ENCODE data around the gene C2CD4A.

C2CD4A gene

DNA sequence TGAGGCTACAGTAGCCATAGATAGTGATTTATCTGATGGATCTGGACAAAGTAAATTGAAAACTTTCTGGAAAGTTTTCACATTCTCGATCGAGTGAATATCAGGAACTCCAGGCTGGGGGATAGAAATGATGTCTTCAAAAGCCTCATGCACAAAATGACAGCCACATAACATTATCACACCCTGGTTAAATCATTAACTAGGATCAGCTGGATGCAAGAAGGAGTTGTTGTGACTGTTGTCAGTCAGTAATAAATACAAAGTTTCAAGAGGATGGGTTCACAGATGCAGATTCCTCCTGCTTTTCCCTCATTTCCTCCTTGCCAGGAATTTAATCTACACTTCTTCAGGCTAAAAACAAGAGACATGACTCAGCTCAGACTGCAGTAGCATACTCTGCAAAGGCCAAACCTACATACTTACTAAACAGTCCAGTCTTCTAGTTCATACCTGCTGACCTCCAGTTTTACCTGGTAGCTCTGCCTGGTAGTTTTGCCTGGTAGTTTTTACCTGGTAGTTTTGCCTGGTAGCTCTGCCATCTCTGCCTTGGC, 40.9 kb downstream of the C2CD4A start:
- Histone ChIP-seq H3K36me3 (no peaks in the 10 kb centered on the region), H3K27ac (no peak overlapping the region), H3K27me3 (ENCODE audit: insufficient read depth, low read depth, severe bottlenecking) (no peaks in the 10 kb centered on the region), H3K4me3 (ENCODE audit: low read depth, low read length) (no peak overlapping the region), H3K9me3 (ENCODE audit: severe bottlenecking) (no peaks in the 10 kb centered on the region)
- TF ChIP-seq, protein P1, sequence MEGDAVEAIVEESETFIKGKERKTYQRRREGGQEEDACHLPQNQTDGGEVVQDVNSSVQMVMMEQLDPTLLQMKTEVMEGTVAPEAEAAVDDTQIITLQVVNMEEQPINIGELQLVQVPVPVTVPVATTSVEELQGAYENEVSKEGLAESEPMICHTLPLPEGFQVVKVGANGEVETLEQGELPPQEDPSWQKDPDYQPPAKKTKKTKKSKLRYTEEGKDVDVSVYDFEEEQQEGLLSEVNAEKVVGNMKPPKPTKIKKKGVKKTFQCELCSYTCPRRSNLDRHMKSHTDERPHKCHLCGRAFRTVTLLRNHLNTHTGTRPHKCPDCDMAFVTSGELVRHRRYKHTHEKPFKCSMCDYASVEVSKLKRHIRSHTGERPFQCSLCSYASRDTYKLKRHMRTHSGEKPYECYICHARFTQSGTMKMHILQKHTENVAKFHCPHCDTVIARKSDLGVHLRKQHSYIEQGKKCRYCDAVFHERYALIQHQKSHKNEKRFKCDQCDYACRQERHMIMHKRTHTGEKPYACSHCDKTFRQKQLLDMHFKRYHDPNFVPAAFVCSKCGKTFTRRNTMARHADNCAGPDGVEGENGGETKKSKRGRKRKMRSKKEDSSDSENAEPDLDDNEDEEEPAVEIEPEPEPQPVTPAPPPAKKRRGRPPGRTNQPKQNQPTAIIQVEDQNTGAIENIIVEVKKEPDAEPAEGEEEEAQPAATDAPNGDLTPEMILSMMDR (IDR thresholded peaks at IDR 0.05; ENCODE audit: low read depth, low read length), result no peak
- DNase-seq, result no peak

DNA sequence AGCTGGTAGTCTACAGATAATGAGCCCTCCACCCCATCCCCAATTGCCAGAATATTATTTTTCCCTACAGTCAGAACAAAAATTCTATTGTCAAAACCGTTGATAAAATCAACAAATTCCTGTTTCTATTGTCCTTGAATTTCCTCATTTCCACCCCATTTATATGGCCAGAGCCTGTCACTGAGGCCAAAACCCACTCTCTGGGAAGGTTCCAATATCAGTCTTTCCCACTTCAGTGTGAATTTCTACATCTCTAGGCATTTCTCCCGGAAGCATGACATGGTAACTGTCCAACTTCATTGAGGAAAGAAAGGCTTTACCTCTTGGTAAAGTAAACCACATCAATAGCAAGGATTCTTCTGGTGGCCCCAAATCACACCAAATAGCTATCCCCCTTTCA, 41.6 kb downstream of the C2CD4A start:
- H3K9me3 ChIP-seq (ENCODE audit: severe bottlenecking), result no peaks in the 10 kb centered on the region

DNA sequence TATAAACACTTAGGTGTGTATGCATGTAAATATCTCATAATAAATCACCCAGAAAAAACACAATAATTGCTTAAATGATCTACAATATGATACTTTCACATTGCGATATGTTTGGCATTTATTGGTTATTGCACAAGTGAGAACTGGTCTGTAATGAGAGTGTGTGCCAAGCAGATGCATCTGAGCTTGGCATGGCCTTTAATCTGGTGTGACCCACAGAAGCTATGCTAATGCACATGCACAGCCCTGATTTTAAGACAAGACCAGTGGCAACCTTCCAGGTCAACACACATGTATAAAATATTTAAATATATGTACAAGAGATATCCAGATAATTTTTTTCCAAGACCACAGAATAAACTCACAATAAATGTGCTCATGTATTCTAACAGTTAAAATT, 42.7 kb downstream of the C2CD4A start:
- no peak overlapping the region for H3K4me3 ChIP-seq (ENCODE audit: low read depth, low read length)
- no peak overlapping the region for H3K27ac ChIP-seq
- no peaks in the 10 kb centered on the region for H3K27me3 ChIP-seq (ENCODE audit: insufficient read depth, low read depth, severe bottlenecking)
- DNase-seq, result no peak
- H3K9me3 ChIP-seq (ENCODE audit: severe bottlenecking), result no peaks in the 10 kb centered on the region
- TF ChIP-seq, protein P1 (IDR thresholded peaks at IDR 0.05; ENCODE audit: low read depth, low read length), result no peak
- no peaks in the 10 kb centered on the region for H3K36me3 ChIP-seq

More for the DNA sequence above, 41.6 kb downstream of the C2CD4A start:
- Histone ChIP-seq H3K4me3 (ENCODE audit: low read depth, low read length) (no peak overlapping the region), H3K36me3 (no peaks in the 10 kb centered on the region), H3K27me3 (ENCODE audit: insufficient read depth, low read depth, severe bottlenecking) (no peaks in the 10 kb centered on the region), H3K27ac (no peak overlapping the region)
- DNase-seq, result no peak
- TF ChIP-seq, protein P1 (IDR thresholded peaks at IDR 0.05; ENCODE audit: low read depth, low read length), result no peak

DNA sequence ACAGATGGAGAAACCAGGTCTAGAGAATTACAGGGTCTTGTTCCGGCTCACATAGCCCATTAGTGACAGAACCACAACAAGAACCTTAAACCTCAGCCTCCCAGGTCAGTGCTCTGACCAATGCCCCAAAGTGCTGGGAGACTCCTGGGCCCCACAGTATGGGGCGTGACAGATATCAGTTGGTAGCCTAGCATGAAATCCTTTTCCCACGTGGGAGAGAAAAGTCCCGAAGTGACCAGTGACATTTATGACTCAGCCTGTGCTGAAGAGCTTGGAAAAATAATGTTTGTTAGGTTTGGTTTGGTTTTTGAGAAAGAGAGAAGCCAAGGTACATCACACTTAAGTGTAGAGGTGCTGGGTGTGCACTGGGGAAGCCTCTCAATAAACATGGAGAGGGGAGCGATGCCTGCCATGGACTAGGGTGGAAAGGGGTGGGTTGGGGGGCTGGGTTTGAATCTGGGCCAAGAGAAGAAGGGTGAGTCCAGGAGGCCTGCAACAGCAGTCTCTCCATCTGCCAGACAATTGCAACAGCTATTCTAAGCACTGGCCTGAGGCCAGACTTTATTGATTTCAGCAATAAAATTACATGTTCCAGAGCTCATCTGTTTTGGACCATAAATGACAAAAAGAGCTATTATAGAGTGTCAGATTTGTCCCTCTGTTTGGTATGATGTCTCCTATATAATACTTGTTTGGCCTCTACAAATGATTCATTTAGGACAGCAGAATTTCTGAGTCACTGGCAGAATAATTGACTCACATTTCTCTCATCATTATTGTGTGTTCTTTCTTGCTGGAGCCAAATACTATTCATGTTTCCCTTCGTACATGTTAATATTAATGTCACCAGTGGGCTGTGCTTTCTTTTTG, 43.4 kb downstream of the C2CD4A start:
- H3K36me3 ChIP-seq, result no peaks in the 10 kb centered on the region
- H3K27ac ChIP-seq, result no peak overlapping the region
- H3K9me3 ChIP-seq (ENCODE audit: severe bottlenecking), result no peaks in the 10 kb centered on the region
- H3K27me3 ChIP-seq (ENCODE audit: insufficient read depth, low read depth, severe bottlenecking), result no peaks in the 10 kb centered on the region
- no peak overlapping the region for H3K4me3 ChIP-seq (ENCODE audit: low read depth, low read length)
- TF ChIP-seq, protein P1 (IDR thresholded peaks at IDR 0.05; ENCODE audit: low read depth, low read length), result no peak
- DNase-seq, result no peak

DNA sequence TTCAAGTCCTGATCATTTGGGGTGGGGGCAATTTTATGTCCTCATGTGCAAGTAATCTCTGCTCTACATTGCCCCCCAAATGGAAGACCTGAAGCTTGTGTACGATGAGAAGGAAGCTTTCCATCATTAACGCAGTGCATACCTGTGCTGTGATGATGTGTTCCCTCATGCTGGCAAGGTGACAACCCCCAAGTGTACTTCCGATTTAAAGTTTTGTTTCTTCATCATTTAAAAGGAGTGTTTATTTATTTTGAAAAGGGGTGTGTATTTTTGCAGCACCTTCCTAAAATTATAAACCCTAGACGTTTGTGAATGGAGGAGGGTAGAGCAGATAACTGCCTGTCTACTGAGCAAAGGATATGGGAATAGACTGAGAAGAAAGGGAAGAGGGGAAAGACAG, 45.3 kb downstream of the C2CD4A start:
- H3K36me3 ChIP-seq, result no peaks in the 10 kb centered on the region
- no peaks in the 10 kb centered on the region for H3K9me3 ChIP-seq (ENCODE audit: severe bottlenecking)
- no peaks in the 10 kb centered on the region for H3K27me3 ChIP-seq (ENCODE audit: insufficient read depth, low read depth, severe bottlenecking)
- no peak overlapping the region for H3K27ac ChIP-seq
- no peak for DNase-seq
- H3K4me3 ChIP-seq (ENCODE audit: low read depth, low read length), result no peak overlapping the region
- TF ChIP-seq, protein P1 (IDR thresholded peaks at IDR 0.05; ENCODE audit: low read depth, low read length), result no peak

Data from WERI-Rb-1 (cell line).